Measurements from ENCODE around the gene HOOK1. TPM values are rescaled to one million over a fixed set of nuclear protein-coding genes. Genes with fewer than 3 reads are reported as not detected.

Gene HOOK1
- total and polyA plus RNA-seq, 2 of the 13 experiments (the other 11 are each of a cell fraction or from before 2014, with no cell fraction given): 11.3 to 24.2 TPM

DNA sequence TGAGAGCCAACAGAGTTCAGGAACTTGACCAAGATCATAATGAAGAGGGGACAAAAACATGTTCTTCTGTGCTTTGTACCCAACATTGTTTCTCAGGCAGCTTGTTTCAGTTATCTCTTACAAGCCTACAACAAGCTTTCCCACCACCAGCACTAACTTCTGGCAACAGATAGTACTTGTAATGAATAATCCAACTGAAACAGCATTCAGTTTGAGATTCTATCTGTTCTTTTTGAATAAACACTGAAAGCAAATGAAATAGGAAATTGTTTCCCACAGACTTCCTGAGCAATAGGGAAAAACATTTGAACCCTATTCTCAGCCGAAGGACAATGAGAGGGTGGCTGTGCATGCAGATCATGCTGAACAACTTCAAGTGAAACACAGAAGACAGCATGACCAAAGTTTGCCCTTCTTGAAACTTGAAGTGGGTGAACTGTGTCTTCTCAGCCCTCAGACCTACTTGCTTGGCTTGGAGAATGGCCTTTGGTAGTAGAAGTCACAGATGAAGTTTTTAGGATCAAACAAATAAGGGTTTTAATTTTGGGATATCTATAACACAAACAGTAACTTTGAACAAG lies 11.2 kb upstream of the HOOK1 start:
- no peak for ATAC-seq
- TF ChIP-seq ZNF484 (CRISPR knock-in tag; IDR thresholded peaks at IDR 0.05; ENCODE audit: borderline replicate concordance, low read depth) (no peak), FOXC1 (CRISPR knock-in tag; IDR thresholded peaks at IDR 0.05; ENCODE audit: borderline replicate concordance) (no peak), BHLHE40 (IDR thresholded peaks at IDR 0.05; ENCODE audit: low read length) (no peak), NFYC (CRISPR knock-in tag; IDR thresholded peaks at IDR 0.05) (no peak), PAXIP1 (CRISPR knock-in tag; conservative IDR thresholded peaks at IDR 0.05) (no peak), FOXO1 (CRISPR knock-in tag; IDR thresholded peaks at IDR 0.05) (no peak), ARHGAP35 (CRISPR knock-in tag; IDR thresholded peaks at IDR 0.05; ENCODE audit: borderline replicate concordance) (no peak), ZNF550 (CRISPR knock-in tag; IDR thresholded peaks at IDR 0.05; ENCODE audit: borderline replicate concordance) (no peak), EEA1 (CRISPR knock-in tag; IDR thresholded peaks at IDR 0.05; ENCODE audit: borderline replicate concordance) (no peak), RCOR2 (CRISPR knock-in tag; IDR thresholded peaks at IDR 0.05) (no peak), TMF1 (CRISPR knock-in tag; IDR thresholded peaks at IDR 0.05; ENCODE audit: low read depth) (no peak), ZNF256 (CRISPR knock-in tag; conservative IDR thresholded peaks at IDR 0.05) (no peak), YEATS2 (CRISPR knock-in tag; IDR thresholded peaks at IDR 0.05; ENCODE audit: borderline replicate concordance) (no peak), ZNF83 (CRISPR knock-in tag; IDR thresholded peaks at IDR 0.05; ENCODE audit: borderline replicate concordance) (no peak), REPIN1 (CRISPR knock-in tag; IDR thresholded peaks at IDR 0.05; ENCODE audit: borderline replicate concordance, low read depth) (no peak), ZNF7 (CRISPR knock-in tag; IDR thresholded peaks at IDR 0.05) (no peak), ZNF792 (CRISPR knock-in tag; IDR thresholded peaks at IDR 0.05) (no peak), BRCA1 (CRISPR knock-in tag; IDR thresholded peaks at IDR 0.05) (no peak)
- TF ChIP-seq, protein P1, sequence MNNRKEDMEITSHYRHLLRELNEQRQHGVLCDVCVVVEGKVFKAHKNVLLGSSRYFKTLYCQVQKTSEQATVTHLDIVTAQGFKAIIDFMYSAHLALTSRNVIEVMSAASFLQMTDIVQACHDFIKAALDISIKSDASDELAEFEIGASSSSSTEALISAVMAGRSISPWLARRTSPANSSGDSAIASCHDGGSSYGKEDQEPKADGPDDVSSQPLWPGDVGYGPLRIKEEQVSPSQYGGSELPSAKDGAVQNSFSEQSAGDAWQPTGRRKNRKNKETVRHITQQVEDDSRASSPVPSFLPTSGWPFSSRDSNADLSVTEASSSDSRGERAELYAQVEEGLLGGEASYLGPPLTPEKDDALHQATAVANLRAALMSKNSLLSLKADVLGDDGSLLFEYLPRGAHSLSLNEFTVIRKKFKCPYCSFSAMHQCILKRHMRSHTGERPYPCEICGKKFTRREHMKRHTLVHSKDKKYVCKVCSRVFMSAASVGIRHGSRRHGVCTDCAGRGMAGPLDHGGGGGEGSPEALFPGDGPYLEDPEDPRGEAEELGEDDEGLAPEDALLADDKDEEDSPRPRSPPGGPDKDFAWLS (CRISPR knock-in tag; IDR thresholded peaks at IDR 0.05; ENCODE audit: borderline replicate concordance): no peak
- TF ChIP-seq, protein P2, sequence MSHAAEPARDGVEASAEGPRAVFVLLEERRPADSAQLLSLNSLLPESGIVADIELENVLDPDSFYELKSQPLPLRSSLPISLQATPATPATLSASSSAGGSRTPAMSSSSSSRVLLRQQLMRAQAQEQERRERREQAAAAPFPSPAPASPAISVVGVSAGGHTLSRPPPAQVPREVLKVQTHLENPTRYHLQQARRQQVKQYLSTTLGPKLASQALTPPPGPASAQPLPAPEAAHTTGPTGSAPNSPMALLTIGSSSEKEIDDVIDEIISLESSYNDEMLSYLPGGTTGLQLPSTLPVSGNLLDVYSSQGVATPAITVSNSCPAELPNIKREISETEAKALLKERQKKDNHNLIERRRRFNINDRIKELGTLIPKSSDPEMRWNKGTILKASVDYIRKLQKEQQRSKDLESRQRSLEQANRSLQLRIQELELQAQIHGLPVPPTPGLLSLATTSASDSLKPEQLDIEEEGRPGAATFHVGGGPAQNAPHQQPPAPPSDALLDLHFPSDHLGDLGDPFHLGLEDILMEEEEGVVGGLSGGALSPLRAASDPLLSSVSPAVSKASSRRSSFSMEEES (CRISPR knock-in tag; IDR thresholded peaks at IDR 0.05): no peak
- Histone ChIP-seq H4K20me1 (ENCODE audit: insufficient read depth, low read length) (no peaks in the 10 kb centered on the region), H2AFZ (ENCODE audit: low read length) (no peak overlapping the region), H3K9ac (ENCODE audit: insufficient read depth, low read depth, low read length) (no peak overlapping the region), H3K27me3 (ENCODE audit: control insufficient read depth in 1 of 2, insufficient read depth in 2 of 2, low read length in 2 of 2) (no peaks in the 10 kb centered on the region), H3K4me1 (ENCODE audit: insufficient read depth, low read length) (peaks cover 21% of the 10 kb centered on the region; the same call in 1 of the 2 replicates), H3K4me3 (replicated peaks in 1 of 3; ENCODE audit: insufficient read depth in 1 of 3, low read depth in 2 of 3, low read length in 3 of 3) (no peak overlapping the region), H3K79me2 (ENCODE audit: insufficient read depth, low read length) (no peaks in the 10 kb centered on the region), H3K4me2 (ENCODE audit: low read depth, low read length) (no peak overlapping the region), H3K27ac (ENCODE audit: extremely low read length, insufficient read depth, low read length) (no peak overlapping the region), H3K9me3 (ENCODE audit: low read length) (no peaks in the 10 kb centered on the region), H3K36me3 (replicated peaks in 1 of 2; ENCODE audit: control insufficient read depth in 1 of 2, insufficient read depth in 2 of 2, low read length in 2 of 2) (no peaks in the 10 kb centered on the region)
- WGBS (ENCODE audit: low lambda C conversion rate): 5% methylated on average over 1 of the region's 1 CpG
- intact Hi-C loops (cut with micrococcal nuclease; ENCODE audit: unreplicated experiment) (no loop called here), in situ Hi-C loops (cut with HindIII; ENCODE audit: extremely low pct_ligation_motif_present, low pct_unique_long_range_greater_than_20kb) (no loop called here)
- FAIRE-seq: no peak
- ChIA-PET POLR2A (no interaction called here), CTCF (ENCODE audit: low intra/inter-chr PET ratio, low total read pairs) (no interaction called here)
- DNase-seq (ENCODE audit: low spot score): no peak
- BruUV-seq (replicated peaks): no TSS peak

All from HepG2 (cell line).